ENCODE data around the gene ZNF282.
A peak's percentile ranks its signal among the peaks of the same experiment; 100 is the strongest.

Gene ZNF282

DNA sequence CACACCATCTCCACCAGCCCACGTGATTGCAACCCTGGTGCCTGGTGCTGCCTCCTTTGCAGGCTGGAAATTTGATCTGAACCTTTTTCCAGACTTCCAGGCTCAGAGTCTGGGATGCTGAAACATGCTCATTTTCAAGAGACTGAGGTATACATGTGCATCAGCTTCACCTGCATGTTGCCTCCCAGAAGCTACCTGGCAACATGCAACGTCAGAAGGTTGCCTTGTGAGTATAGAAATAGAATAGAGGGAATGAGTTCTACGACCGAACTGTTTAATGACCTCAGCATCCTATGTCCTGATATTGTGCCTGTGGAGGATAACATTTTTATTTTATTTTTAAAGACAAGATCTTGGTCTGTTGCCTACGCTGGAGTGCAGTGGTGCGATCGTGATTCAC lies 42.2 kb downstream of the ZNF282 start:
- H2BK5ac ChIP-seq (ENCODE audit: low read depth, low read length, poor library complexity) = no peak overlapping the region
- H4K12ac ChIP-seq (ENCODE audit: low read depth, low read length) = no peak overlapping the region
- no peak overlapping the region for H3K14ac ChIP-seq (ENCODE audit: low read length)
- H3K4me1 ChIP-seq (ENCODE audit: control insufficient read depth in 1 of 2, insufficient read depth in 2 of 2, low read length in 2 of 2) = peaks cover 3 to 6% of the 10 kb centered on the region in 2 experiments
- WGBS (ENCODE audit: extremely low coverage, insufficient coverage, insufficient read length) = no CpG with 5 or more reads among the region's 7 CpGs
- H3K79me1 ChIP-seq (ENCODE audit: low read length) = peaks cover 7% of the 10 kb centered on the region
- no peak overlapping the region for H3K4me2 ChIP-seq (ENCODE audit: low read length)
- H2BK12ac ChIP-seq (ENCODE audit: low read length) = no peak overlapping the region
- peak; percentile 12 to 38 for DNase-seq
- H3K79me2 ChIP-seq (ENCODE audit: control insufficient read depth, insufficient read depth, low read length, poor library complexity) = peaks cover 8% of the 10 kb centered on the region
- no peak overlapping the region for H3K4ac ChIP-seq (ENCODE audit: low read depth, low read length)
- H4K8ac ChIP-seq (ENCODE audit: low read depth, low read length) = no peak overlapping the region
- H3K36me3 ChIP-seq (ENCODE audit: control insufficient read depth in 1 of 2, insufficient read depth in 2 of 2, low read length in 2 of 2) = peaks cover 0 to 2% of the 10 kb centered on the region in 2 experiments
- no peak overlapping the region for H4K91ac ChIP-seq (ENCODE audit: low read depth, low read length)
- no peak overlapping the region for H3K23ac ChIP-seq (ENCODE audit: low read length)
- H3K27ac ChIP-seq (ENCODE audit: low read depth, low read length) = no peak overlapping the region
- no peak overlapping the region for H2AFZ ChIP-seq (ENCODE audit: insufficient read depth, low read length, poor library complexity)
- no peak overlapping the region for H3K4me3 ChIP-seq (ENCODE audit: low read depth, low read length)
- peaks cover 3% of the 10 kb centered on the region for H3K9me3 ChIP-seq (ENCODE audit: insufficient read depth, low read depth, low read length)
- H3K18ac ChIP-seq (ENCODE audit: low read length) = no peak overlapping the region
- H3K27me3 ChIP-seq (ENCODE audit: insufficient read depth, low read length) = no peaks in the 10 kb centered on the region
- H3K9ac ChIP-seq (ENCODE audit: low read length) = no peak overlapping the region
- no peak overlapping the region for H2AK5ac ChIP-seq (ENCODE audit: low read length)
- H2BK120ac ChIP-seq (ENCODE audit: insufficient read depth, low read length, poor library complexity) = no peak overlapping the region

DNA sequence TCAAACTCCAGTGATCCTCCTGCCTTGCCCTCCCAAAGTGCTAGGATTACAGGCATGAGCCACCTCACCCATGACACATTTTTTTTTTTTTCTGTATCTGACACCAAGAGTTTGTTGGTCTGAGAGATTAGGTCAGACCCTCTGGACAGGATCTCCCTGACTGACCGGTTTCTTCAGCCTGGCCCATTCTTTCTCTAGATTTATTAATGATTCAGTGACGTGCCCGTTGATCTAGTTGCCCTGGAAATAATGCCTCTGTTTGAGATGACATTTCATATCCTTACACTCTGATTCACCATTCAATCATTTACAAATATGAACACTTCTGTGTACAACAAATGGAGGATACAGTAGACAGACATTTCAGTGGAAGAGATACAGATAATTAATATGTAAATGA lies 42.7 kb downstream of the ZNF282 start:
- no peak overlapping the region for H3K27ac ChIP-seq (ENCODE audit: low read depth, low read length)
- WGBS (ENCODE audit: extremely low coverage, insufficient coverage, insufficient read length) = no CpG with 5 or more reads among the region's 3 CpGs

DNA sequence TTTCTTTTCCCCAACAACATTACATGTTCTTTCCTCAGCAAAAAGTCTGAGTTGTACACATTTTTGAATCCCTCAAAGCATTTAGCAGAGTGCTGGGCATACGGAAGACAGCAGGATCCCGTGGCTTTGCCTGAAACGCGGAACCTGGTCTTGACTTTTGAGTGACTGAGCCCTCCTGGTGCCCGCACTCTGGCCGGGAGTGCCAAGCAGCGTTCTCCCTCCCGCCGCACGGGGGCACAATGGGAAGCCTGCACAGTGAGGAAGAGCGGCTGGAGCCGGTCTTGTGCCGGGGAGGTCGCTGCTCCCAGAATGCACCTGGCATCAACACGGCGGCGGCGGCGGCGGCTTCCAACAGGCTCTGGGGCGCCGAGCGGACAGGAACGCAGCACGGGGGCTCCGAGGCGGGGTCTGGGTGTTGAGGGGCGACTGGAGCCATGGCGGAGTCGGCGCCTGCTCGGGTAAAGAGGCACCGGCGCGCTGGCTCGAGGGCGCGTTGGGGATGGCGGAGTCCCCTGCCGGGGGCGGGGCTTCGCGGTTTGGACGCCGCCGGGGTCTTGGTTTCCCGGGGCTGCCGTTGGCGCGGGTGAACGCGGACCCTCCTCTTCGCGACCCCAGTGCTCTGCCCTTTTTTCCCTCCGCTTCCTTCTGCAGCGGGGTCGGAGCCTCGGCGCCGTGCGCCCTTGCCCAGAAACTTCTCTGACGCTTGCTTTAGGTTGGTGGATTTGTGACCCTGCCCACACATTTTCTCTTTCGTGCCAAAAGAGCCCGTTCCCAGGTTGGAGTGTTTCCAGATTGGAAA lies 44.2 kb downstream of the ZNF282 start, which contains the start of gene ZNF212:
Gene ZNF212 (plus strand): TSS at position 307 of the 799 bp plus-strand sequence. CDS start 128 bp downstream, at position 435.
- Histone ChIP-seq H3K4ac (ENCODE audit: low read depth, low read length) (peak within 1 kb of the TSS; percentile 98), H4K8ac (ENCODE audit: low read depth, low read length) (peak within 1 kb of the TSS; percentile 90), H2AFZ (ENCODE audit: insufficient read depth, low read length, poor library complexity) (peak within 1 kb of the TSS; percentile 62), H3K4me3 (ENCODE audit: low read depth, low read length) (peak within 1 kb of the TSS; percentile 94), H3K23ac (ENCODE audit: low read length) (no peak within 1 kb of the TSS), H3K4me1 (ENCODE audit: control insufficient read depth in 1 of 2, insufficient read depth in 2 of 2, low read length in 2 of 2) (peaks cover 0 to 6% of the 10 kb centered on the region in 2 experiments), H2BK5ac (ENCODE audit: low read depth, low read length, poor library complexity) (peak within 1 kb of the TSS; percentile 38), H3K79me1 (ENCODE audit: low read length) (peaks cover 4% of the 10 kb centered on the region), H3K27ac (ENCODE audit: low read depth, low read length) (no peak within 1 kb of the TSS), H2BK120ac (ENCODE audit: insufficient read depth, low read length, poor library complexity) (peak within 1 kb of the TSS; percentile 76), H2AK5ac (ENCODE audit: low read length) (peak within 1 kb of the TSS; percentile 52), H4K12ac (ENCODE audit: low read depth, low read length) (peak within 1 kb of the TSS; percentile 71), H3K14ac (ENCODE audit: low read length) (peak within 1 kb of the TSS; percentile 54), H3K18ac (ENCODE audit: low read length) (peak within 1 kb of the TSS; percentile 73), H3K79me2 (ENCODE audit: control insufficient read depth, insufficient read depth, low read length, poor library complexity) (peaks cover 8% of the 10 kb centered on the region), H3K9ac (ENCODE audit: low read length) (peak within 1 kb of the TSS; percentile 88), H3K9me3 (ENCODE audit: insufficient read depth, low read depth, low read length) (no peaks in the 10 kb centered on the region), H3K36me3 (ENCODE audit: control insufficient read depth in 1 of 2, insufficient read depth in 2 of 2, low read length in 2 of 2) (peaks cover 0 to 2% of the 10 kb centered on the region in 2 experiments), H2BK12ac (ENCODE audit: low read length) (no peak within 1 kb of the TSS), H3K4me2 (ENCODE audit: low read length) (peak within 1 kb of the TSS; percentile 99), H4K91ac (ENCODE audit: low read depth, low read length) (peak within 1 kb of the TSS; percentile 71), H3K27me3 (ENCODE audit: insufficient read depth, low read length) (no peaks in the 10 kb centered on the region)
- peak; percentile 97 to 99 for DNase-seq
- no CpG with 5 or more reads among the region's 64 CpGs for WGBS (ENCODE audit: extremely low coverage, insufficient coverage, insufficient read length)

More for the DNA sequence above, 42.7 kb downstream of the ZNF282 start:
- H4K8ac ChIP-seq (ENCODE audit: low read depth, low read length) = no peak overlapping the region
- H4K91ac ChIP-seq (ENCODE audit: low read depth, low read length) = no peak overlapping the region
- H2BK12ac ChIP-seq (ENCODE audit: low read length) = no peak overlapping the region
- H4K12ac ChIP-seq (ENCODE audit: low read depth, low read length) = no peak overlapping the region
- H3K36me3 ChIP-seq (ENCODE audit: control insufficient read depth in 1 of 2, insufficient read depth in 2 of 2, low read length in 2 of 2) = peaks cover 0 to 2% of the 10 kb centered on the region in 2 experiments
- no peaks in the 10 kb centered on the region for H3K27me3 ChIP-seq (ENCODE audit: insufficient read depth, low read length)
- no peak overlapping the region for H3K4me3 ChIP-seq (ENCODE audit: low read depth, low read length)
- no peak overlapping the region for H2AK5ac ChIP-seq (ENCODE audit: low read length)
- H3K4ac ChIP-seq (ENCODE audit: low read depth, low read length) = no peak overlapping the region
- H3K23ac ChIP-seq (ENCODE audit: low read length) = no peak overlapping the region
- peaks cover 8% of the 10 kb centered on the region for H3K79me2 ChIP-seq (ENCODE audit: control insufficient read depth, insufficient read depth, low read length, poor library complexity)
- H2BK120ac ChIP-seq (ENCODE audit: insufficient read depth, low read length, poor library complexity) = no peak overlapping the region
- H3K14ac ChIP-seq (ENCODE audit: low read length) = no peak overlapping the region
- H3K9ac ChIP-seq (ENCODE audit: low read length) = no peak overlapping the region
- H3K9me3 ChIP-seq (ENCODE audit: insufficient read depth, low read depth, low read length) = peaks cover 3% of the 10 kb centered on the region
- DNase-seq = peak; percentile 95 to 97
- peaks cover 4% of the 10 kb centered on the region for H3K79me1 ChIP-seq (ENCODE audit: low read length)
- no peak overlapping the region for H2BK5ac ChIP-seq (ENCODE audit: low read depth, low read length, poor library complexity)
- H3K4me2 ChIP-seq (ENCODE audit: low read length) = no peak overlapping the region
- H3K4me1 ChIP-seq (ENCODE audit: control insufficient read depth in 1 of 2, insufficient read depth in 2 of 2, low read length in 2 of 2) = peaks cover under 1 to 6% of the 10 kb centered on the region in 2 experiments
- H2AFZ ChIP-seq (ENCODE audit: insufficient read depth, low read length, poor library complexity) = no peak overlapping the region
- H3K18ac ChIP-seq (ENCODE audit: low read length) = no peak overlapping the region

- H3K79me1 ChIP-seq (ENCODE audit: low read length) = peaks cover 4% of the 10 kb centered on the region
- H3K18ac ChIP-seq (ENCODE audit: low read length) = no peak overlapping the region
- H4K8ac ChIP-seq (ENCODE audit: low read depth, low read length) = no peak overlapping the region
- no peak for DNase-seq
- no peak overlapping the region for H2BK5ac ChIP-seq (ENCODE audit: low read depth, low read length, poor library complexity)
- H2AFZ ChIP-seq (ENCODE audit: insufficient read depth, low read length, poor library complexity) = no peak overlapping the region
- no peak overlapping the region for H3K14ac ChIP-seq (ENCODE audit: low read length)
- no peak overlapping the region for H2BK12ac ChIP-seq (ENCODE audit: low read length)
- H3K4me1 ChIP-seq (ENCODE audit: control insufficient read depth in 1 of 2, insufficient read depth in 2 of 2, low read length in 2 of 2) = peaks cover 0 to 6% of the 10 kb centered on the region in 2 experiments
- no peak overlapping the region for H3K27ac ChIP-seq (ENCODE audit: low read depth, low read length)
- no peak overlapping the region for H2BK120ac ChIP-seq (ENCODE audit: insufficient read depth, low read length, poor library complexity)
- no peaks in the 10 kb centered on the region for H3K9me3 ChIP-seq (ENCODE audit: insufficient read depth, low read depth, low read length)
- no peaks in the 10 kb centered on the region for H3K27me3 ChIP-seq (ENCODE audit: insufficient read depth, low read length)
- no CpG with 5 or more reads among the region's 5 CpGs for WGBS (ENCODE audit: extremely low coverage, insufficient coverage, insufficient read length)
- no peak overlapping the region for H3K9ac ChIP-seq (ENCODE audit: low read length)
- peaks cover 8% of the 10 kb centered on the region for H3K79me2 ChIP-seq (ENCODE audit: control insufficient read depth, insufficient read depth, low read length, poor library complexity)
- H3K23ac ChIP-seq (ENCODE audit: low read length) = no peak overlapping the region
- peak overlapping the region; percentile 78 for H3K4ac ChIP-seq (ENCODE audit: low read depth, low read length)
- H3K4me2 ChIP-seq (ENCODE audit: low read length) = peak overlapping the region; percentile 99
- no peak overlapping the region for H4K12ac ChIP-seq (ENCODE audit: low read depth, low read length)
- no peak overlapping the region for H3K4me3 ChIP-seq (ENCODE audit: low read depth, low read length)
- no peak overlapping the region for H2AK5ac ChIP-seq (ENCODE audit: low read length)
- H4K91ac ChIP-seq (ENCODE audit: low read depth, low read length) = no peak overlapping the region
- H3K36me3 ChIP-seq (ENCODE audit: control insufficient read depth in 1 of 2, insufficient read depth in 2 of 2, low read length in 2 of 2) = peaks cover 0 to 2% of the 10 kb centered on the region in 2 experiments
These were observed 45.3 kb downstream of the ZNF282 start for GRCh38 chr7:149240637-149241036.
